ENCODE measurements around the gene MAF. TPM values are rescaled to one million over a fixed set of nuclear protein-coding genes. Genes with fewer than 3 reads are reported as not detected.

MAF gene
- total and polyA plus RNA-seq, 2 of the 4 experiments (the other 2 are of a cell fraction), result under 0.01 to 0.02 TPM

- no peak overlapping the region for H2AK9ac ChIP-seq (replicated peaks; ENCODE audit: low read depth, low read length, poor library complexity)
- ChIA-PET POLR2A (ENCODE audit: unreplicated experiment) (no interaction called here), CTCF (no interaction called here)
- H3K14ac ChIP-seq (replicated peaks; ENCODE audit: low read depth, low read length), result no peak overlapping the region
- H3K4me1 ChIP-seq (ENCODE audit: control insufficient read depth, insufficient read depth, low read length), result no peaks in the 10 kb centered on the region
- H3K4me3 ChIP-seq (ENCODE audit: insufficient read depth, low read depth, low read length), result no peak overlapping the region
- no peak overlapping the region for H3K18ac ChIP-seq (ENCODE audit: low read depth, low read length)
- DNase-seq, result no peak
- H2BK5ac ChIP-seq (ENCODE audit: low read depth, low read length, poor library complexity, severe bottlenecking), result no peak overlapping the region
- no peak overlapping the region for H2BK120ac ChIP-seq (ENCODE audit: low read depth, low read length)
- no peak overlapping the region for H3K27ac ChIP-seq (ENCODE audit: insufficient read depth, low read length)
- intact Hi-C loops (cut with micrococcal nuclease), result no loop called here
- no peak overlapping the region for H2BK15ac ChIP-seq (ENCODE audit: low read depth, low read length)
- no peaks in the 10 kb centered on the region for H4K20me1 ChIP-seq (ENCODE audit: insufficient read depth, low read length)
- TF ChIP-seq SMC3 (IDR thresholded peaks at IDR 0.05; ENCODE audit: low read depth, low read length) (no peak), MAZ (IDR thresholded peaks at IDR 0.05; ENCODE audit: borderline replicate concordance, low read depth, low read length) (no peak), MAFK (IDR thresholded peaks at IDR 0.05; ENCODE audit: low read depth, low read length) (no peak), FOS (IDR thresholded peaks at IDR 0.05; ENCODE audit: low read depth, low read length) (no peak), CEBPB (IDR thresholded peaks at IDR 0.05; ENCODE audit: low read depth, low read length) (no peak), RFX5 (IDR thresholded peaks at IDR 0.05; ENCODE audit: low read depth, low read length) (no peak), CTCF (conservative IDR thresholded peaks at IDR 0.05; ENCODE audit: low read depth, low read length) (no peak), RCOR1 (IDR thresholded peaks at IDR 0.05; ENCODE audit: insufficient replicate concordance, low read length) (no peak), USF2 (IDR thresholded peaks at IDR 0.05; ENCODE audit: low read depth, low read length) (no peak)
- H3K9ac ChIP-seq (ENCODE audit: low read depth, low read length), result no peak overlapping the region
- no peak overlapping the region for H3K23ac ChIP-seq (ENCODE audit: low read depth, low read length)
- peaks cover 9% of the 10 kb centered on the region; the same call in 1 of the 2 replicates for H3K9me3 ChIP-seq (ENCODE audit: control insufficient read depth, insufficient read depth, low read length)
- no peak overlapping the region for H3K56ac ChIP-seq (ENCODE audit: extremely low read depth, insufficient read depth, low read length)
- no TSS peak for BruUV-seq (replicated peaks)
- H3K4me2 ChIP-seq (ENCODE audit: low read depth, low read length), result no peak overlapping the region
- WGBS, 2 experiments (ENCODE audit: extremely low coverage in 2 of 2, insufficient read length in 1 of 2), result no CpG with 5 or more reads among the region's 4 CpGs
- dilution Hi-C loops (cut with HindIII; ENCODE audit: low sequenced_read_pairs, unreplicated experiment), result no loop called here
- H2BK20ac ChIP-seq (ENCODE audit: low read depth, low read length), result no peak overlapping the region
- H3K36me3 ChIP-seq (ENCODE audit: control insufficient read depth, insufficient read depth, low read length), result no peaks in the 10 kb centered on the region
- H2AFZ ChIP-seq (replicated peaks; ENCODE audit: low read length, poor library complexity), result no peak overlapping the region
- no peaks in the 10 kb centered on the region for H3K9me1 ChIP-seq (ENCODE audit: insufficient read depth, low read length)
- H3K79me1 ChIP-seq (ENCODE audit: low read depth in 1 of 2, low read length in 2 of 2), result no peaks in the 10 kb centered on the region
- H4K91ac ChIP-seq (ENCODE audit: insufficient read depth, low read depth, low read length), result no peak overlapping the region
- no peak for ATAC-seq (ENCODE audit: low read depth)
- in situ Hi-C loops (cut with MboI; ENCODE audit: low sequenced_read_pairs), result no loop called here
- H4K5ac ChIP-seq (ENCODE audit: low read depth, low read length), result no peak overlapping the region
- no peaks in the 10 kb centered on the region for H3K27me3 ChIP-seq (ENCODE audit: control insufficient read depth, insufficient read depth, low read length)
- no peak overlapping the region for H4K8ac ChIP-seq (ENCODE audit: low read depth in 2 of 2, low read length in 2 of 2)
- H3K4ac ChIP-seq (ENCODE audit: low read depth, low read length), result no peak overlapping the region
- H2AK5ac ChIP-seq (ENCODE audit: low read depth, low read length), result no peak overlapping the region
Measured at GRCh38 chr16:79563921-79564320, 36.6 kb downstream of the MAF start.

Measured in IMR-90 (cell line).